ENCODE data around the gene AIMP1.

AIMP1 gene

DNA sequence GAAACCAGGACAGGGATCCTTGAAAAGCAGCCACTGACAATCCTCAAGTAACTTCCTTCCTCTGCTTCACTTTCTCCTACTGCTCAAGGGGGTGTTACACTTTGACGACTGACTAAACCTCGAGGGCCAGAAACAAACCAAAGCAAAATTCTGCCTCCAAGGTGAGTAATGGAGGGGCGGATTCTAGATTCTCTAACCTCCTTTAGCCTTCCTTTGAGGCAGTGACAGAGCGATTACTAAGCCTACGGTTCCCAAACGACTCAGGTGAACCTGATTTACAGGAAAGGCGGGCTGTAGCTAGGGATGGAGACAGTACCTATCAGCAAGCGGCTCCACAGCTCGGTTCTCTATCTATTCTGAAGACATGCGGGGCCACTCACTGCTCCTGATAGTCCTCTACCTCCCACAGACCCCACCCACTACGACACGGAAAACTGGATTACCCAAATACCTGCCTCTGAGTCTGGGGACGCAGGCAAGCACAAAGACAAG is 828 bp upstream of the AIMP1 start:
- TF ChIP-seq NFIC (IDR thresholded peaks at IDR 0.05) (no peak), ZBTB7A (IDR thresholded peaks at IDR 0.05; ENCODE audit: low read depth) (no peak), YY1 (IDR thresholded peaks at IDR 0.05; ENCODE audit: low read depth) (no peak), EP300 (IDR thresholded peaks at IDR 0.05; ENCODE audit: borderline replicate concordance) (no peak; the same call in 1 of the 2 replicates), TCF12 (IDR thresholded peaks at IDR 0.05; ENCODE audit: low read depth) (no peak), CREB1 (IDR thresholded peaks at IDR 0.05; ENCODE audit: low read depth) (no peak), TAF1 (IDR thresholded peaks at IDR 0.05; ENCODE audit: low read depth) (no peak), TEAD4 (IDR thresholded peaks at IDR 0.05) (no peak), FOXM1 (IDR thresholded peaks at IDR 0.05; ENCODE audit: borderline replicate concordance, low read depth) (no peak), CEBPB (IDR thresholded peaks at IDR 0.05) (no peak), EGR1 (IDR thresholded peaks at IDR 0.05) (no peak), RAD21 (IDR thresholded peaks at IDR 0.05; ENCODE audit: low read depth) (no peak)
- TF ChIP-seq, protein P1, sequence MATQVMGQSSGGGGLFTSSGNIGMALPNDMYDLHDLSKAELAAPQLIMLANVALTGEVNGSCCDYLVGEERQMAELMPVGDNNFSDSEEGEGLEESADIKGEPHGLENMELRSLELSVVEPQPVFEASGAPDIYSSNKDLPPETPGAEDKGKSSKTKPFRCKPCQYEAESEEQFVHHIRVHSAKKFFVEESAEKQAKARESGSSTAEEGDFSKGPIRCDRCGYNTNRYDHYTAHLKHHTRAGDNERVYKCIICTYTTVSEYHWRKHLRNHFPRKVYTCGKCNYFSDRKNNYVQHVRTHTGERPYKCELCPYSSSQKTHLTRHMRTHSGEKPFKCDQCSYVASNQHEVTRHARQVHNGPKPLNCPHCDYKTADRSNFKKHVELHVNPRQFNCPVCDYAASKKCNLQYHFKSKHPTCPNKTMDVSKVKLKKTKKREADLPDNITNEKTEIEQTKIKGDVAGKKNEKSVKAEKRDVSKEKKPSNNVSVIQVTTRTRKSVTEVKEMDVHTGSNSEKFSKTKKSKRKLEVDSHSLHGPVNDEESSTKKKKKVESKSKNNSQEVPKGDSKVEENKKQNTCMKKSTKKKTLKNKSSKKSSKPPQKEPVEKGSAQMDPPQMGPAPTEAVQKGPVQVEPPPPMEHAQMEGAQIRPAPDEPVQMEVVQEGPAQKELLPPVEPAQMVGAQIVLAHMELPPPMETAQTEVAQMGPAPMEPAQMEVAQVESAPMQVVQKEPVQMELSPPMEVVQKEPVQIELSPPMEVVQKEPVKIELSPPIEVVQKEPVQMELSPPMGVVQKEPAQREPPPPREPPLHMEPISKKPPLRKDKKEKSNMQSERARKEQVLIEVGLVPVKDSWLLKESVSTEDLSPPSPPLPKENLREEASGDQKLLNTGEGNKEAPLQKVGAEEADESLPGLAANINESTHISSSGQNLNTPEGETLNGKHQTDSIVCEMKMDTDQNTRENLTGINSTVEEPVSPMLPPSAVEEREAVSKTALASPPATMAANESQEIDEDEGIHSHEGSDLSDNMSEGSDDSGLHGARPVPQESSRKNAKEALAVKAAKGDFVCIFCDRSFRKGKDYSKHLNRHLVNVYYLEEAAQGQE (IDR thresholded peaks at IDR 0.05; ENCODE audit: low read depth), result no peak
- TF ChIP-seq, protein P2, sequence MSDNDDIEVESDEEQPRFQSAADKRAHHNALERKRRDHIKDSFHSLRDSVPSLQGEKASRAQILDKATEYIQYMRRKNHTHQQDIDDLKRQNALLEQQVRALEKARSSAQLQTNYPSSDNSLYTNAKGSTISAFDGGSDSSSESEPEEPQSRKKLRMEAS (IDR thresholded peaks at IDR 0.05), result no peak
- TF ChIP-seq, protein P3, sequence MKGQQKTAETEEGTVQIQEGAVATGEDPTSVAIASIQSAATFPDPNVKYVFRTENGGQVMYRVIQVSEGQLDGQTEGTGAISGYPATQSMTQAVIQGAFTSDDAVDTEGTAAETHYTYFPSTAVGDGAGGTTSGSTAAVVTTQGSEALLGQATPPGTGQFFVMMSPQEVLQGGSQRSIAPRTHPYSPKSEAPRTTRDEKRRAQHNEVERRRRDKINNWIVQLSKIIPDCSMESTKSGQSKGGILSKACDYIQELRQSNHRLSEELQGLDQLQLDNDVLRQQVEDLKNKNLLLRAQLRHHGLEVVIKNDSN (IDR thresholded peaks at IDR 0.05), result no peak

DNA sequence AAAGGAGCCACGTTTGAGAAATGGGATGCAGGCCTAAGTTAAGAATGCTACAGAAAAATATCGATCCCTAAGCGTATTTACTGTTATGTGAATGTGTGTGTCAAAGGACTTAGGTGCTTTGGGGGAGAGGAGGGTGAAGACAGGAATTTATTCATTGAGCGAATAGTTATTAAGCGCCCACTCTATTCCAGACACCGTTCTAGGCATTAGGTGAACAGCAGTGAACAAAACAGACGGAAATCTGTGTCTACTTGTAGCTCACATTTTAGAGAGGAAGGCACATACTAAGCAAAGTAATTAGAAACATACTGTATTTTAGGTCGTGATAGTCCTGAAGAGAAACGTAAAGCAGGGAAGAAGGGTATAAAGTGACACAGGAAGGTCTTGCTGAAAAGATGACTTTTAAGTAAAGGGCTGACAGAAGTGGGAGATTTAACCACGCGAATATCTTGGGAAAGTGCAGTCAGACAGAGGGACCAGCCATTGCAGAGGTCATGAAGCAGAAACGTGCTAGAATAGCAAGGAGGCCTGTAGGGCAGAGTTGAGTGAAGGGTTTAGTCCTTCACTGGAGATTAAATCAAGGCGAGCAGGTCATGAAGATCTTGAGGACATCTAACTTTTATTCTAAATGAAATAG is 541 bp downstream of the AIMP1 start:
- TF ChIP-seq ZBTB7A (IDR thresholded peaks at IDR 0.05; ENCODE audit: low read depth), result no peak
- TF ChIP-seq, protein P3 (IDR thresholded peaks at IDR 0.05), result no peak
- TF ChIP-seq, protein P2 (IDR thresholded peaks at IDR 0.05), result no peak
- no peak for TF ChIP-seq CREB1 (IDR thresholded peaks at IDR 0.05; ENCODE audit: low read depth)
- no peak for TF ChIP-seq TEAD4 (IDR thresholded peaks at IDR 0.05)
- TF ChIP-seq TAF1 (IDR thresholded peaks at IDR 0.05; ENCODE audit: low read depth), result no peak
- TF ChIP-seq EGR1 (IDR thresholded peaks at IDR 0.05), result no peak
- TF ChIP-seq EP300 (IDR thresholded peaks at IDR 0.05; ENCODE audit: borderline replicate concordance), result no peak
- no peak for TF ChIP-seq FOXM1 (IDR thresholded peaks at IDR 0.05; ENCODE audit: borderline replicate concordance, low read depth)
- no peak for TF ChIP-seq YY1 (IDR thresholded peaks at IDR 0.05; ENCODE audit: low read depth)
- TF ChIP-seq CEBPB (IDR thresholded peaks at IDR 0.05), result no peak
- TF ChIP-seq NFIC (IDR thresholded peaks at IDR 0.05), result no peak
- TF ChIP-seq, protein P1 (IDR thresholded peaks at IDR 0.05; ENCODE audit: low read depth), result no peak
- no peak for TF ChIP-seq RAD21 (IDR thresholded peaks at IDR 0.05; ENCODE audit: low read depth)
- no peak for TF ChIP-seq TCF12 (IDR thresholded peaks at IDR 0.05; ENCODE audit: low read depth)

DNA sequence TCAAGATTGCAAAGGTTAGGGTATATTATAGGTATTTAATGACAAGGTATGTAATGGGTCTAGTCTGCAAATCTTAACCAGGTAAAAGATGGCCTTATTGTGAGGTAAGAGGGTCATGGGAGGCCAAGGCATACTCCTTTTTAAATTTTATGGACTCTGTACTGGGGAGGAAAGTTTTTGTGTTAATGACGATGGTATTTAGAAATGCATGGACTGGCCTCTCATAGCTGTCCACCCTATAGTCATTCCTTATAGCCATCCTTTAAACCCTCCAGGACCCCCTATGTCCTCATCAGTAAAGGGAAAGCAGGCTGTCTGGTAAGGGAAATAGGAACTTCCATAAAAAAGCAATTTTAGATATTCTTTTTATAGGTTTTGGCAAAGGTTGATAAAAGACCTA is 1.5 kb downstream of the AIMP1 start:
- TF ChIP-seq TEAD4 (IDR thresholded peaks at IDR 0.05) (no peak), CEBPB (IDR thresholded peaks at IDR 0.05) (no peak), TCF12 (IDR thresholded peaks at IDR 0.05; ENCODE audit: low read depth) (no peak), YY1 (IDR thresholded peaks at IDR 0.05; ENCODE audit: low read depth) (no peak), FOXM1 (IDR thresholded peaks at IDR 0.05; ENCODE audit: borderline replicate concordance, low read depth) (no peak), TAF1 (IDR thresholded peaks at IDR 0.05; ENCODE audit: low read depth) (no peak), EP300 (IDR thresholded peaks at IDR 0.05; ENCODE audit: borderline replicate concordance) (no peak), RAD21 (IDR thresholded peaks at IDR 0.05; ENCODE audit: low read depth) (no peak), NFIC (IDR thresholded peaks at IDR 0.05) (no peak), ZBTB7A (IDR thresholded peaks at IDR 0.05; ENCODE audit: low read depth) (no peak), EGR1 (IDR thresholded peaks at IDR 0.05) (no peak), CREB1 (IDR thresholded peaks at IDR 0.05; ENCODE audit: low read depth) (no peak)
- TF ChIP-seq, protein P2 (IDR thresholded peaks at IDR 0.05), result no peak
- TF ChIP-seq, protein P1 (IDR thresholded peaks at IDR 0.05; ENCODE audit: low read depth), result no peak
- TF ChIP-seq, protein P3 (IDR thresholded peaks at IDR 0.05), result no peak

All from Ishikawa (cell line).